Measurements from ENCODE around the gene MTERF1. TPM values are rescaled to one million over a fixed set of nuclear protein-coding genes. Genes with fewer than 3 reads are reported as not detected.

The MTERF1 gene
- total RNA-seq, 1 experiment from 2014 or later: 19.8 TPM

GRCh38 chr7:91832493-91833045 lies 47.9 kb downstream of the MTERF1 start:
- no peak overlapping the region for H2BK5ac ChIP-seq (ENCODE audit: insufficient read length, low read length)
- no peak overlapping the region for H3K9ac ChIP-seq (ENCODE audit: extremely low read depth, insufficient read length, low read length)
- no peak overlapping the region for H2BK15ac ChIP-seq (ENCODE audit: low read depth, low read length)
- no peaks in the 10 kb centered on the region; the same call in 1 of the 2 replicates for H3K27me3 Mint-ChIP-seq (ENCODE audit: low read depth)
- H3K4me1 Mint-ChIP-seq: peaks cover 2 to 5% of the 10 kb centered on the region in 2 experiments; a peak in 1 of 4 replicates
- H3K27ac ChIP-seq (ENCODE audit: insufficient read length, low read depth, low read length): no peak overlapping the region
- DNase-seq: no peak
- no peak overlapping the region for H3K27ac Mint-ChIP-seq
- no peak overlapping the region for H4K8ac ChIP-seq (replicated peaks; ENCODE audit: insufficient read length, low read depth, low read length)
- no peak overlapping the region for H3K4me3 Mint-ChIP-seq
- H2BK12ac ChIP-seq (ENCODE audit: insufficient read length, low read depth, low read length): no peak overlapping the region
- no peak overlapping the region for H3K4me2 ChIP-seq (ENCODE audit: insufficient read depth, insufficient read length, low read length)
- H3K23me2 ChIP-seq (ENCODE audit: insufficient read length, low read depth, low read length, poor library complexity, severe bottlenecking): no peaks in the 10 kb centered on the region
- no peaks in the 10 kb centered on the region for H3K36me3 Mint-ChIP-seq (ENCODE audit: insufficient read depth in 1 of 3, low read depth in 3 of 3)
- H3T11ph ChIP-seq (ENCODE audit: low read length): no peak overlapping the region
- H2AK5ac ChIP-seq (ENCODE audit: insufficient read length, low read length): no peak overlapping the region
- no peaks in the 10 kb centered on the region for H3K79me1 ChIP-seq (ENCODE audit: insufficient read depth, low read depth, low read length, poor library complexity, severe bottlenecking)
- no peak overlapping the region for H2BK20ac ChIP-seq (ENCODE audit: low read depth, low read length, poor library complexity, severe bottlenecking)
- H3K23ac ChIP-seq (ENCODE audit: insufficient read length, low read depth, low read length): no peak overlapping the region
- H3K56ac ChIP-seq (ENCODE audit: insufficient read length, low read depth, low read length): no peak overlapping the region
- no peaks in the 10 kb centered on the region for H3K9me3 ChIP-seq (ENCODE audit: control insufficient read depth, low read depth, low read length)
- WGBS (ENCODE audit: extremely low coverage, insufficient read length, low lambda C conversion rate): no CpG with 5 or more reads among the region's 7 CpGs
- H3K18ac ChIP-seq (ENCODE audit: insufficient read length, low read depth, low read length): no peak overlapping the region
- no peaks in the 10 kb centered on the region for H3K4me1 ChIP-seq (ENCODE audit: insufficient read depth, low read length)
- H2AFZ ChIP-seq (ENCODE audit: low read length): no peak overlapping the region
- no peak overlapping the region for H2BK120ac ChIP-seq (ENCODE audit: low read depth, low read length, poor library complexity, severe bottlenecking)
- no peaks in the 10 kb centered on the region for H3K27me3 ChIP-seq (ENCODE audit: insufficient read depth, low read length)
- TF ChIP-seq CTCF (conservative IDR thresholded peaks at IDR 0.05): no peak
- no peaks in the 10 kb centered on the region for H4K20me1 ChIP-seq (ENCODE audit: control insufficient read depth, insufficient read depth, insufficient read length)
- H3K79me2 ChIP-seq (ENCODE audit: insufficient read depth, low read length): no peaks in the 10 kb centered on the region
- no peak overlapping the region for H4K5ac ChIP-seq (ENCODE audit: insufficient read length, low read depth, low read length)
- no peak overlapping the region for H3K4ac ChIP-seq (ENCODE audit: low read depth, low read length)
- H4K91ac ChIP-seq (ENCODE audit: insufficient read length, low read depth, low read length): no peak overlapping the region
- H3K14ac ChIP-seq (ENCODE audit: insufficient read depth, low read length): no peak overlapping the region
- H3K9me3 Mint-ChIP-seq: no peaks in the 10 kb centered on the region

Data from H9 (cell line).